ENCODE results near the gene NID2. TPM values are rescaled to one million over a fixed set of nuclear protein-coding genes. Genes with fewer than 3 reads are reported as not detected.

Gene NID2
- total and polyA plus RNA-seq, 2 donors (not counting 1 experiment from before 2014, with no cell fraction given) = not detected

DNA sequence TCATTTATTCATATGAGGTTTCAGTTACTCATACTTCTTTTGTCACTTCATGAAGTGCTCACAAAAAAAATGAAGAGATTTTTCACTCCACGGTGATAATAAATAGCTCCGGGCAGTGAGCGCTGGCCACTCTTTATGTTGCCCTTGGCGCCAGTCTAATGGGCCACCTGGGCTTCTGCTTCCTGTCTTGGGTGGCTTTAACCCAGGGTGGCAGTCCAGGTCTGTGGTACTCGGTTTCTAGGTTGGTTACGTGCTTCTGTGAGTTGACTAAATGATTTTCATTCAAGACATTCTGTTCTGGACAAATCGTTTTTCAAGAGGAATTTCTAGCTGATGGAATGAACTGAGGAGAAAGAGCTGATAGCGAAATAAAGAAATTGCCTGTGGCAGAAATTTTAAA, 34.6 kb upstream of the NID2 start:
- DNase-seq (no peak), ATAC-seq (ENCODE audit: low read depth) (no peak)
- intact Hi-C loops (cut with micrococcal nuclease) = no loop called here
- POLR2A ChIA-PET = no interaction called here
- CTCF ChIA-PET = no interaction called here
- Histone ChIP-seq H3K4me3 (ENCODE audit: control extremely low read depth in 1 of 5, extremely low read depth in 1 of 5, insufficient read depth in 1 of 5, low read depth in 2 of 5, low read length in 4 of 5) (no peak overlapping the region), H3K4me1 (ENCODE audit: control insufficient read depth in 2 of 2, insufficient read depth in 2 of 2, low read length in 2 of 2) (no peaks in the 10 kb centered on the region), H3K9ac (ENCODE audit: low read length) (no peak overlapping the region), H3K27me3 (replicated peaks in 1 of 4; ENCODE audit: control extremely low read depth in 1 of 4, control insufficient read depth in 3 of 4, insufficient read depth in 4 of 4, low read length in 3 of 4) (peaks cover 0 to 3% (median 0%) of the 10 kb centered on the region in 4 experiments), H4K20me1 (ENCODE audit: control insufficient read depth, insufficient read depth, low read length, poor library complexity, severe bottlenecking) (no peaks in the 10 kb centered on the region), H2AFZ (ENCODE audit: insufficient read depth, low read depth, low read length, poor library complexity, severe bottlenecking) (no peak overlapping the region), H3K4me2 (replicated peaks; ENCODE audit: low read depth, low read length, poor library complexity, severe bottlenecking) (no peak overlapping the region), H3K27ac (ENCODE audit: low read length in 2 of 2) (no peak overlapping the region), H3K9me3 (ENCODE audit: control extremely low read depth in 1 of 3, control insufficient read depth in 2 of 3, insufficient read depth in 1 of 3, low read length in 2 of 3) (no peaks in the 10 kb centered on the region), H3K36me3 (replicated peaks in 1 of 2; ENCODE audit: control extremely low read depth in 1 of 2, control insufficient read depth in 1 of 2, extremely low read depth in 1 of 2, insufficient read depth in 2 of 2, low read length in 1 of 2) (no peaks in the 10 kb centered on the region), H3K79me2 (ENCODE audit: control insufficient read depth, insufficient read depth, low read length) (no peaks in the 10 kb centered on the region)
- 94% methylated on average over 8 of the region's 8 CpGs for WGBS (ENCODE audit: insufficient coverage)
- Mint-ChIP-seq H3K9me3 (ENCODE audit: insufficient read depth) (no peaks in the 10 kb centered on the region), H3K27me3 (no peaks in the 10 kb centered on the region), H3K4me1 (no peaks in the 10 kb centered on the region), H3K4me3 (no peak overlapping the region), H3K27ac (no peak overlapping the region)
- no peak for TF ChIP-seq EZH2 (IDR thresholded peaks at IDR 0.05; ENCODE audit: borderline replicate concordance, insufficient read depth, low read depth, low read length, poor library complexity, severe bottlenecking)
- TF ChIP-seq, protein P1, sequence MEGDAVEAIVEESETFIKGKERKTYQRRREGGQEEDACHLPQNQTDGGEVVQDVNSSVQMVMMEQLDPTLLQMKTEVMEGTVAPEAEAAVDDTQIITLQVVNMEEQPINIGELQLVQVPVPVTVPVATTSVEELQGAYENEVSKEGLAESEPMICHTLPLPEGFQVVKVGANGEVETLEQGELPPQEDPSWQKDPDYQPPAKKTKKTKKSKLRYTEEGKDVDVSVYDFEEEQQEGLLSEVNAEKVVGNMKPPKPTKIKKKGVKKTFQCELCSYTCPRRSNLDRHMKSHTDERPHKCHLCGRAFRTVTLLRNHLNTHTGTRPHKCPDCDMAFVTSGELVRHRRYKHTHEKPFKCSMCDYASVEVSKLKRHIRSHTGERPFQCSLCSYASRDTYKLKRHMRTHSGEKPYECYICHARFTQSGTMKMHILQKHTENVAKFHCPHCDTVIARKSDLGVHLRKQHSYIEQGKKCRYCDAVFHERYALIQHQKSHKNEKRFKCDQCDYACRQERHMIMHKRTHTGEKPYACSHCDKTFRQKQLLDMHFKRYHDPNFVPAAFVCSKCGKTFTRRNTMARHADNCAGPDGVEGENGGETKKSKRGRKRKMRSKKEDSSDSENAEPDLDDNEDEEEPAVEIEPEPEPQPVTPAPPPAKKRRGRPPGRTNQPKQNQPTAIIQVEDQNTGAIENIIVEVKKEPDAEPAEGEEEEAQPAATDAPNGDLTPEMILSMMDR (IDR thresholded peaks at IDR 0.05) = no peak

DNA sequence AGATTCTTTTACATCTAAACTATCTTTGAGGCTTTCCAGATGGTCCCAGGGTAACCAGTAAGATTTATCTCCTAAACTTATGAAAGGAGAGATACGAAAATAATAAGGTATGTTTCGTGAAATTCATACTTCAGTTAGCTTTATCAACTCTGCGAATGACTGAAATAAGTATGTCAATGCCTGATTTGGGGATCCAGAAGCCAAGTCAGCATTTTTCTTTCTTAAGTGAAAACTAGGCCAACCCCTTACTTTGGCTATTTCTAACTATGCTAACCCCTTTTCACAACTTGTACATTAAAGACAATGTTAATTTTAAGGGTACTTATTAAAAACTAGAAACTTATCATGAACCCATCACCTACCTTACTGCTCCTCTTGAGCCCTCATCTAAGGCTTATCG, 26.9 kb upstream of the NID2 start:
- no peaks in the 10 kb centered on the region for H3K4me1 ChIP-seq (ENCODE audit: control insufficient read depth in 2 of 2, insufficient read depth in 2 of 2, low read length in 2 of 2)
- no peak overlapping the region for H3K9ac ChIP-seq (ENCODE audit: low read length)
- Mint-ChIP-seq H3K4me3 (no peak overlapping the region), H3K27me3 (peaks cover 6% of the 10 kb centered on the region), H3K27ac (no peak overlapping the region), H3K4me1 (no peaks in the 10 kb centered on the region), H3K9me3 (ENCODE audit: insufficient read depth) (no peaks in the 10 kb centered on the region)
- intact Hi-C loops (cut with micrococcal nuclease) = no loop called here
- ATAC-seq (ENCODE audit: low read depth) (no peak), DNase-seq (no peak)
- no peak overlapping the region for H3K4me3 ChIP-seq (ENCODE audit: control extremely low read depth in 1 of 5, extremely low read depth in 1 of 5, insufficient read depth in 1 of 5, low read depth in 2 of 5, low read length in 4 of 5)
- CTCF ChIA-PET = no interaction called here
- no peaks in the 10 kb centered on the region for H4K20me1 ChIP-seq (ENCODE audit: control insufficient read depth, insufficient read depth, low read length, poor library complexity, severe bottlenecking)
- no peaks in the 10 kb centered on the region for H3K36me3 ChIP-seq (replicated peaks in 1 of 2; ENCODE audit: control extremely low read depth in 1 of 2, control insufficient read depth in 1 of 2, extremely low read depth in 1 of 2, insufficient read depth in 2 of 2, low read length in 1 of 2)
- no peak overlapping the region for H2AFZ ChIP-seq (ENCODE audit: insufficient read depth, low read depth, low read length, poor library complexity, severe bottlenecking)
- H3K27me3 ChIP-seq (replicated peaks in 1 of 4; ENCODE audit: control extremely low read depth in 1 of 4, control insufficient read depth in 3 of 4, insufficient read depth in 4 of 4, low read length in 3 of 4) = no peaks in the 10 kb centered on the region
- no peaks in the 10 kb centered on the region for H3K9me3 ChIP-seq (ENCODE audit: control extremely low read depth in 1 of 3, control insufficient read depth in 2 of 3, insufficient read depth in 1 of 3, low read length in 2 of 3)
- no peaks in the 10 kb centered on the region for H3K79me2 ChIP-seq (ENCODE audit: control insufficient read depth, insufficient read depth, low read length)
- no peak overlapping the region for H3K4me2 ChIP-seq (replicated peaks; ENCODE audit: low read depth, low read length, poor library complexity, severe bottlenecking)
- WGBS (ENCODE audit: insufficient coverage) = 89% methylated on average over 3 of the region's 4 CpGs
- POLR2A ChIA-PET = no interaction called here
- TF ChIP-seq, protein P1 (IDR thresholded peaks at IDR 0.05) = no peak
- TF ChIP-seq EZH2 (IDR thresholded peaks at IDR 0.05; ENCODE audit: borderline replicate concordance, insufficient read depth, low read depth, low read length, poor library complexity, severe bottlenecking) = no peak
- H3K27ac ChIP-seq (ENCODE audit: low read length in 2 of 2) = no peak overlapping the region

All from B cell (primary cell).